ENCODE data around the gene CLINT1. TPM values are rescaled to one million over a fixed set of nuclear protein-coding genes. Genes with fewer than 3 reads are reported as not detected.

Gene CLINT1
- total RNA-seq, 1 donor from 2014 or later, result 176 TPM

GRCh38 chr5:157758706-157759105, 100.2 kb downstream of the CLINT1 start:
- DNase-seq (ENCODE audit: low read depth), result no peak

GRCh38 chr5:157756122-157756521, 102.8 kb downstream of the CLINT1 start:
- DNase-seq (ENCODE audit: low read depth), result no peak

DNA sequence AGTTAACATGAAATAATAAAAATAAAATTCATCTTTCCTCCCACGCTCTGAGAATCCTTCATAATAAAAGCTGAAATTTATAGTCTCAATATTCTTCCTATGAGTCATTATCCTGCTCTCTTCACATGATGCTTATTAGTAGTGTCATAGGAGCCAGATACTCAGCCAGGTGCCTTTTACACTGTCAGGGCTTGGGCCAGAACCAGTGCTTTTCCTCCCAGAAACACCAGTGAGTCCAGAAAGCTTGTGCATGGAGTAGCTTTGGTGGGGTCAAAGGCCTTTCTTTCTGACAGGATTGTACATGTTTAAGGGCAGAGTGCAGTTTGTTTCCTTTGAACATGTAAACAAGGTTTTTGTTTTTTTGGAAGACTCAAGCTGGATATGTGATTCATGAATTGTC, 108.6 kb downstream of the CLINT1 start:
- no peak for DNase-seq (ENCODE audit: low read depth)

DNA sequence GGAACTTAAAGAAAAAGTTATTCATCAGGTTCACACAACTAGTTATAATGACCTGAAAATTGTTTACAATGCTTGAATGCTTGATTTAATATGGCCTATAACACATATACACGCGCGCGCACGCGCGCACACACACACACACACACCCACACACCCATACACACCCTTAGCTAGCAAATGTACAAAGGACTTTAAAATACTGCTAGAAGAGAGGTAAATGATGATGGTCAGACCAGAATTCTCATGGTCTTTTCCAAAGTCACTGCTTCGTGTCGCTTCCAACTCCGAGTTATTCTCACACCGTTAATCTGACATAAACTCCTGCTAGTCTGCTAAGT, 109.5 kb downstream of the CLINT1 start:
- DNase-seq (ENCODE audit: low read depth), result no peak

DNA sequence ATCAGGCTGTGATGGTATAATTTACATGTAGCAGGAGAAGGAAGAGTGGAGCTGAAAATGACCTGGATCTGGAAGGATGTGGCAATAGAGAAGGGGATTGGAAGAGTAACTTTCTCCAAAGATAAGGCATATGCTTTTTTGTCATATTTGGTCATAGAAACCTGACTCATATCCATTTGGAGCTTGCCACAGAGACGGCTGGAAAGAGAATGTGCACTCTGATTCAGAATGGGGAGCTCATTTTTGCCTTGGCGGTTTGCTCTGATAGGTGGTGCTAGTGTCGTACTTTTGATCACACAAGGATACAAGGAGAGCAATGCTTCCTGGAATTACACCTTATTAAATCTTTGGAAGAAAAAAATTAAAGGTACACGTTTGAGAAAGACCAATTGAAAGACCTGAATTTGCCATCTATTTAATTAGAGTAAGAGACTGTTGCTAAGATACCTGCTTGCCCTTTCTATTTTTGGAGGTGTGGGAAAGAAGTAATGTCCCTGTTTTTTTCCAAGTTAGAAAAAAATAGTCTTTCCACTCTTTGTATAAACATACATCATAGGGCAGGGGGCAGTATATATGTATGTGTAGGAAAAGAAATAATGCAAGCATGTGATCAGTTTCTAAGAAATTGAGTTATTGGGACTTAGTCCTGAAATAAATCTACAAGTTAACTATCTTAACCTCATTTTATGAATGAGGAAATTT, 110.0 kb downstream of the CLINT1 start:
- no peak for DNase-seq (ENCODE audit: low read depth)

GRCh38 chr5:157747766-157748700, 110.9 kb downstream of the CLINT1 start:
- no peak for DNase-seq (ENCODE audit: low read depth)

- no peak for DNase-seq (ENCODE audit: low read depth)
These were observed 111.7 kb downstream of the CLINT1 start for GRCh38 chr5:157747173-157747740.

DNA sequence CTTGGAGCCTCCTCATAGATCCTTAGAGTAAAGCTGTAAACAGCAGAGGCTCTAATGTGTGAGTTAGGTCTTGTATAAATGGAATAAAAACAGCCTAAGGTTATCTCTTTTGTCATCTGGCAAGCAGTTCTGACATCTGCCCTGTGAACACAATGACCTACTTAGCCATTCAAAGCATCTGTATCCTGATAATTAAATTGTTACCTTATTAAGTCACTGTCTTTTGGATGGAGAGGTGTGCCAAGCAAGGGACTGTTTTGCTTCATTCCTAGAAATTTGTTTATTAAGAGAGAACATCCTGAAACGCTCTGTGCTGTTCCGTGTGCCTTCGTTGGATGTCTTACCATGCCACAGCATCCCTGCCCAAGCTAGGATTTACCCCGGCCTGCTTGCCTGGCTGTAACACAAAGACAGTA, 113.9 kb downstream of the CLINT1 start:
- no peak for DNase-seq (ENCODE audit: low read depth)

- DNase-seq (ENCODE audit: low read depth), result no peak
These were observed 114.6 kb downstream of the CLINT1 start for GRCh38 chr5:157744051-157745011.

DNA sequence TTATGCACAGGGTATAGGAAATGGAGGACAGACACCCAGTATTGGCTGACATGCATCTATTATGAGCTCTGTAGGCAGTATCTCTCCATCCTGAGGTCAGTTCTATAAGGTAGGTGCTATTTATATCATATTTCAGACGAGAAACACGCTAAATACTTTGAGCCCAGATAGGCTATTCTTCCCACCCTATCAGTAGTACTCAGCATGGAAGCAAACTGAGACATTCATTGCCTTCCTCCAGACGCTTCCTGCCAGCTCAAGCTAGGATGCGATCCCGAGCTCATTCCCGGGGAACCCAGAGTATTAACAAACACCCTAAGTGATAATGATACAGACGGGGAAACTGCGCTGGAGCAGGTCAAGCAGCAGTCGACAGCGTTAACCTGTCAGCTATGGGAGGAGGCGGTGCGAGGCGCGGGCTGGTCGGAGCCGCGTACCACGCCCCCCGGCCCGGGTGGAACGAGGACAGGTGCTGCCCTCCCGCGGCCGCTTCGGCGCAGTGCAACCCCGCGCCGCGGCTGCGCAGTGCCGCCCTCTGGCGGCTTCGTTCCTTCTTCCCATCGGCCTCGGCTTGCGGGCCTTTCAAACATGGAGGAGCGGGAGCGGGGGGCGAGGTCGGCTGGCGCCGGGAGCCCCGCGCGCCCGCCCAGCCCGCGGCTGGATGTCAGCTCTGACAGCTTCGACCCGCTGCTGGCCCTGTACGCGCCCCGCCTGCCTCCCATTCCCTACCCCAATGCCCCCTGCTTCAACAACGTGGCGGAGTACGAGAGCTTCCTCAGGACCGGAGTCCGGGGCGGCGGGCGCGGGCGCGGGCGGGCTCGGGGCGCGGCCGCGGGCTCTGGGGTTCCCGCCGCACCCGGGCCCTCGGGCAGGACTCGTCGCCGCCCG, 115.5 kb downstream of the CLINT1 start, which contains the start of gene LSM11:
LSM11 (plus strand) TSS at position 550 of the 888 bp plus-strand sequence; CDS start at position 589, 39 bp downstream.
- DNase-seq (ENCODE audit: low read depth), result peak; percentile 53

DNA sequence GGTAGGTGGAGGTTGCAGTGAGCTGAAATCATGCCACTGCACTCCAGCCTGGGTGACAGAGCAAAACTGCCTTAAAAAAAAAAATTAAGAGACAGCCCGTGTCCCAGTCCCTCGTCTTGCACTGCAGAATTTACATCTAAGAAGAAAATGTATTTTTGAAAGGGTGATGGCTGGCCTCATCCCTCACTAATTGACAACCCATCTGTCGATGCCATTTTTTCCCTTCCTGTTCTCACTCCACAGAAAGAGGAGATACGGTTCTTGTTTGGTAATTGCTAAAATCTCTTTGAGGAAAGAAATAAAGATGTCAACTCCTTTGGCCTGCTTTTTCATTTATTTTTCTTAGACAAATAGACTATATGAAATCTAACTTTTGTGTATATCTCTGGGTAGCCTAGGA, 117.8 kb downstream of the CLINT1 start:
- DNase-seq (ENCODE audit: low read depth), result no peak

DNA sequence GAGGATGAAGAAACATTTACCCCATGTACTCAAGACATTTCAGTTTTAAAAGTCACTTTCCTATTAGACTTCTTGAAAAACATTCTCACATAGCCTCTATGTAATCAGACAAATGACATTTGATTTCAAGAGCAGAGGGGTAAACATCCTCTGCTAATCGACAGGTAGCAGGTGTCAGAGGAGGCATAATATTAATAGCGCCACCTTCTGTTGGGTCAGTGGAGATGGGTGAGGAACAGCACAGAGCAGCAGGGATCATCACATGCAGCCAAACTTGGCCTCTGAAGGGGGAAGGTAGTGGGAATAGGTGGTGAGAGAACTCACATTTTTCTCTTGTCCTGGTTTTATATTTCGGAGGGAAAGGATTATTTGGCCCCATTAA, 118.7 kb downstream of the CLINT1 start:
- peak; percentile 16 for DNase-seq (ENCODE audit: low read depth)

- no peak for DNase-seq (ENCODE audit: low read depth)
These were observed 119.3 kb downstream of the CLINT1 start for GRCh38 chr5:157739388-157740228.

GRCh38 chr5:157735991-157736390, 123.0 kb downstream of the CLINT1 start:
- no peak for DNase-seq (ENCODE audit: low read depth)

Other genes with a start within 250 kb of the CLINT1 start
- 0.05 and 0.17 TPM in 2 replicates for gene SOX30, start 206.7 kb downstream of the CLINT1 start, total RNA-seq
- not detected in 2 replicates for gene C5orf52, start 187.6 kb downstream of the CLINT1 start, total RNA-seq
- 18.1 and 20.0 TPM in 2 replicates for gene THG1L, start 127.7 kb downstream of the CLINT1 start, total RNA-seq
- 3.6 and 4.3 TPM in 2 replicates for gene LSM11, start 115.4 kb downstream of the CLINT1 start, total RNA-seq